Stomach (tissue), 9 donors: ENCODE results near the gene OPCML. TPM values are rescaled to one million over a fixed set of nuclear protein-coding genes. Genes with fewer than 3 reads are reported as not detected.

Experiments
- DNase-seq, 2 donors: peaks; one replicate each; pipeline versions ENCODE4 v3.0.0 to v3.0.0-alpha.2; 2013 to 2019
- H3K27ac ChIP-seq, 5 donors: fragments of 200-600 bp in 4 of 5; sonication (generic) in 4 of 5; one replicate each; pipeline ENCODE4 v1.5.1; 2013 to 2019; ENCODE audit warnings: mild to moderate bottlenecking in 1 of 5, moderate library complexity in 1 of 5
- H3K27me3 ChIP-seq, 3 donors: fragments of 200-600 bp; sonication (generic); one replicate each; pipeline ENCODE4 v1.5.1; 2017 to 2019; ENCODE audit warnings: mixed run types in 1 of 3
- H3K36me3 ChIP-seq, 4 donors: fragments of 200-600 bp; sonication (generic); 1 replicate in 3 of 4; 2 replicates in 1 of 4; pipeline ENCODE4 v1.5.1; 2016 to 2019
- H3K4me1 ChIP-seq, 4 donors: fragments of 200-600 bp; sonication (generic); one replicate each; pipeline ENCODE4 v1.5.1; 2016 to 2019
- H3K4me3 ChIP-seq, 4 donors: fragments of 200-600 bp; sonication (generic) in 3 of 4; one replicate each; pipeline ENCODE4 v1.5.1; 2016 to 2019; ENCODE audit warnings: mild to moderate bottlenecking in 1 of 4
- H3K9me3 ChIP-seq, 4 donors: fragments of 200-600 bp; sonication (generic); one replicate each; pipeline ENCODE4 v1.5.1; 2016 to 2019
- CTCF ChIP-seq, 7 experiments: fragments of 450-650 bp in 4 of 7; fragments of 200-600 bp in 3 of 7; sonication (generic) in 3 of 7; IDR thresholded peaks; one replicate each; pipeline ENCODE4 v1.5.1; 2016 to 2019; ENCODE audit warnings: antibody characterized with exemption in 7 of 7, control low read depth in 2 of 7, mild to moderate bottlenecking in 1 of 7
- EP300 ChIP-seq: sonication (generic); formaldehyde crosslinking; IDR thresholded peaks from one replicate; pipeline ENCODE4 v1.6.1; 2017; ENCODE audit warnings: antibody characterized with exemption
- POLR2A ChIP-seq, 4 donors: fragments of 450-650 bp; IDR thresholded peaks; one replicate each; pipeline ENCODE4 v1.6.1; 2016; ENCODE audit warnings: antibody characterized with exemption in 4 of 4, control low read depth in 2 of 4, mild to moderate bottlenecking in 1 of 4, moderate library complexity in 1 of 4
- POLR2AphosphoS5 ChIP-seq, 3 donors: sonication (generic); formaldehyde crosslinking; IDR thresholded peaks; one replicate each; pipeline ENCODE4 v1.6.1; 2016; ENCODE audit warnings: antibody characterized with exemption in 3 of 3
- WGBS, 5 donors: extraction: QIAGEN DNeasy Blood & Tissue Kit in 3 of 5; methylation state at CpG; one replicate each; pipeline versions ENCODE4 v1.1.5 to v1.1.7; 2013 to 2018; 5-methylcytosine and 5-hydroxymethylcytosine counted together
- intact Hi-C: fragments of 100-400 bp; cut with DNase I; formaldehyde crosslinking; loops from one replicate; pipeline ENCODE4 v1.15.1; 2023; ENCODE audit warnings: low total_unique reads
- polyA plus RNA-seq, 3 donors: library from polyadenylated mRNA; stranded (reverse); fragments of 200-250 nt; gene quantifications; one replicate each; pipeline ENCODE4 v1.2.3, GENCODE V29; 2013
- total RNA-seq, 5 donors: library from RNA; depleted of rRNA; stranded (reverse); fragments of >200 nt; gene quantifications; one replicate each; pipeline versions ENCODE4 v1.1.0 to v1.2.3, GENCODE V29; 2014 to 2016
- donor health status: healthy with polysubstance abuse.
- donor health status: Bipolar disorder and iron deficiency.
- donor health status: healthy.

OPCML gene
- total and polyA plus RNA-seq, 8 donors, result 0.03 to 0.92 (median 0.55) TPM; not detected in 3

DNA sequence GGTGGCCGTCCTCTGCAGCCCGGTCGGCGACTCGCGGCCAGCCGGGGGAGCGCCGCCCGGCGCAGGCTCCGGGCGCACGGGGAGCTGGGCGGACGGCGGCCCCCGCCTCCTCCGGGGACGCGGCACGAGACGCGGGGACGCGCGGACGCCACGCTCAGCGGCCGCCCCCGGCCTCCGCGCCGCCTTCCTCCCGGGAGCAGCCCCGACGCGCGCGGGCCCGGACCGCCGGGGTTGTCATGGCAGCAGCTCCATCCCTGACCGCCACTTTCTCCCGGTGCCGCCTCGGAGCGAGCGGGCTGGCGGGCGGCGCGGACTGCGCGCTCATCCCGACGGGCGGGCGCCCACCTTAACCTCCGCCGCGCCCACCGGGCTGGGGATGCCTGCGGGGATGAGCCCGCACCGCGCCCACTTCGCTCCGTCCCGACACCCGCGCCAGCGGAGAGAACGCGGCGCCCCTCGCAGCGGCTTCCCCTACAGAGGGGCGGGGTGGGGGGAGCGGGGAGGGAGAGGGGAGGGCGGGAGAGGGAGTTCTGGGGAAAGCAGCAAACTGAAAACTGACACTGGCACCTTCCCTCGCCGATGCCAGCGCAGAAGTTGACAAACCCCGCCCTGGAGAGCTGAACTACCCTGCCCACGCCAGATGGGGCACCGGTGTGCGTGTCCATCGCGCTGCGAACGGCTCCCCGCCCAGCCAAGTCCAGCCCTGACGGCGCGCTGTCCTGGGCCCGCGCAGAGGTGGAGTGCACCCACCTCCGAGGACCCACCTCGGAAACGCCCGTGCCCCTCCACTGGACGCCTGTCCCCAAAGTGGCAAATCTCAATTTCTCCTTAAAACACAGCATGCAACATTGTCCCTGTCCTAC, 588.4 kb downstream of the OPCML start:
- no peaks in the 10 kb centered on the region for H3K9me3 ChIP-seq
- H3K27ac ChIP-seq, result no peak overlapping the region
- WGBS, 5 donors, result 2 to 4% (median 3%) methylated on average over 32 to 103 of the region's 104 CpGs
- intact Hi-C loops, result no loop called here
- peaks cover 9 to 49% (median 30%) of the 10 kb centered on the region in 3 donors for H3K27me3 ChIP-seq
- H3K4me1 ChIP-seq, result peaks cover 8 to 15% (median 15%) of the 10 kb centered on the region in 4 donors
- peak overlapping the region; percentile 31 to 43 (median 36) for H3K4me3 ChIP-seq
- H3K36me3 ChIP-seq, result no peaks in the 10 kb centered on the region
- TF ChIP-seq POLR2A (IDR thresholded peaks at IDR 0.05) (no peak), POLR2AphosphoS5 (IDR thresholded peaks at IDR 0.05) (no peak), EP300 (no peak), CTCF (IDR thresholded peaks at IDR 0.05) (no peak)
- DNase-seq, result peak in 1 of 2 donors; percentile 51

DNA sequence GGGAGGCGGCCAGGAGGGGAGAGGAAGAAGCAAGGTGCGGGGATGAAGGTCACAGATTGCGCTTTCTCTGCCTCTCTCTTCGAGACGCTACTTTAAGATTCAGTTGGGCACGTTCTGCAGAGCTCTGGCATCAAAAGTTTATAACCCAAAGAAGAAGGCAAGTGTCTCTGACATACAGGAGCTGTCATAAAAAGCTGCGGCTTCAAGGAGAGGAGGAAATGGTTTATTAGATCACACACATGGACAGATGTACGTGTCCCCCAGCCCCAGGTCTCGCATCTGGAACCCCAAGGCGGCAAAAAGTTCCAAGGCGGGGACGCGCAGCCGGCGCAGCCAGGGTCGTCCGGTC, 589.0 kb downstream of the OPCML start:
- TF ChIP-seq CTCF (IDR thresholded peaks at IDR 0.05), result no peak
- no peak for TF ChIP-seq POLR2AphosphoS5 (IDR thresholded peaks at IDR 0.05)
- TF ChIP-seq EP300, result no peak
- no peak for TF ChIP-seq POLR2A (IDR thresholded peaks at IDR 0.05)
- WGBS, 5 donors, result 1 to 4% (median 3%) methylated on average over 10 to 17 of the region's 17 CpGs
- no peaks in the 10 kb centered on the region for H3K36me3 ChIP-seq
- H3K4me1 ChIP-seq, result peaks cover 8 to 15% (median 15%) of the 10 kb centered on the region in 4 donors
- peak overlapping the region in 3 of 4 donors; percentile 31 to 43 (median 32) for H3K4me3 ChIP-seq
- intact Hi-C loops, result no loop called here
- no peak for DNase-seq
- H3K27me3 ChIP-seq, result peaks cover 9 to 49% (median 30%) of the 10 kb centered on the region in 3 donors
- H3K9me3 ChIP-seq, result no peaks in the 10 kb centered on the region
- no peak overlapping the region for H3K27ac ChIP-seq

- peak in 1 of 2 donors; percentile 35 for DNase-seq
- 7 to 39% (median 23%) methylated on average over 12 to 40 of the region's 42 CpGs for WGBS, 5 donors
- intact Hi-C loops, result no loop called here
These were observed 589.5 kb downstream of the OPCML start for GRCh38 chr11:132942611-132943356.

More at GRCh38 chr11:132942611-132943356, 589.5 kb downstream of the OPCML start:
- peaks cover 8 to 15% (median 15%) of the 10 kb centered on the region in 4 donors for H3K4me1 ChIP-seq
- no peaks in the 10 kb centered on the region for H3K9me3 ChIP-seq
- H3K27me3 ChIP-seq, result peaks cover 9 to 49% (median 30%) of the 10 kb centered on the region in 3 donors
- TF ChIP-seq CTCF (IDR thresholded peaks at IDR 0.05), result no peak
- TF ChIP-seq EP300, result no peak
- no peak for TF ChIP-seq POLR2AphosphoS5 (IDR thresholded peaks at IDR 0.05)
- no peak for TF ChIP-seq POLR2A (IDR thresholded peaks at IDR 0.05)
- H3K4me3 ChIP-seq, result peak overlapping the region in 1 of 4 donors; percentile 43
- no peaks in the 10 kb centered on the region for H3K36me3 ChIP-seq
- no peak overlapping the region for H3K27ac ChIP-seq
